Gastroesophageal sphincter (tissue), 3 donors: ENCODE measurements around the gene IMMP2L.

Experiments used
- CTCF ChIP-seq, 4 experiments: fragments of 200-600 bp in 2 of 4; fragments of 450-650 bp in 2 of 4; sonication (generic) in 1 of 4; IDR thresholded peaks; one replicate each; pipeline ENCODE4 v1.5.1; 2017 to 2019; ENCODE audit warnings: antibody characterized with exemption in 4 of 4, mild to moderate bottlenecking in 2 of 4, moderate library complexity in 2 of 4
- EP300 ChIP-seq: sonication (generic); formaldehyde crosslinking; IDR thresholded peaks from one replicate; pipeline ENCODE4 v1.6.1; 2017; ENCODE audit warnings: antibody characterized with exemption, mild to moderate bottlenecking
- POLR2A ChIP-seq, 2 donors: fragments of 450-650 bp; IDR thresholded peaks; one replicate each; pipeline ENCODE4 v1.6.1; 2017; ENCODE audit warnings: antibody characterized with exemption in 2 of 2, mild to moderate bottlenecking in 2 of 2, moderate library complexity in 1 of 2
- POLR2AphosphoS5 ChIP-seq: sonication (generic); formaldehyde crosslinking; IDR thresholded peaks from one replicate; pipeline ENCODE4 v1.6.1; 2017; ENCODE audit warnings: antibody characterized with exemption

GRCh38 chr7:111407258-111407657, 155.0 kb downstream of the IMMP2L start:
- TF ChIP-seq CTCF (IDR thresholded peaks at IDR 0.05) (no peak), POLR2A (IDR thresholded peaks at IDR 0.05) (no peak), POLR2AphosphoS5 (no peak), EP300 (no peak)
